Upper lobe of right lung (tissue), 1 donor: ENCODE measurements around the gene LUC7L. TPM values are rescaled to one million over a fixed set of nuclear protein-coding genes. Genes with fewer than 3 reads are reported as not detected.

Experiments used
- ATAC-seq: fragments of 200-7000 bp; cut with Tn5 transposase; one replicate; pipeline ENCODE4 v1.9.1; 2020; ENCODE audit warnings: mild to moderate bottlenecking, moderate library complexity
- DNase-seq: peaks from one replicate; pipeline ENCODE4 v3.0.0-alpha.2; 2020
- H3K27ac ChIP-seq: fragments of 200-600 bp; one replicate; pipeline ENCODE4 v1.8.0; 2022
- H3K27me3 ChIP-seq: fragments of 200-600 bp; one replicate; pipeline ENCODE4 v1.8.0; 2022; ENCODE audit warnings: mild to moderate bottlenecking
- H3K36me3 ChIP-seq: fragments of 200-600 bp; one replicate; pipeline ENCODE4 v1.8.0; 2022
- H3K4me1 ChIP-seq: fragments of 200-600 bp; one replicate; pipeline ENCODE4 v1.8.0; 2022
- H3K4me3 ChIP-seq: fragments of 200-600 bp; one replicate; pipeline ENCODE4 v1.8.0; 2022; ENCODE audit warnings: mild to moderate bottlenecking
- H3K9me3 ChIP-seq: fragments of 200-600 bp; one replicate; pipeline ENCODE4 v1.8.0; 2022
- CTCF ChIP-seq: fragments of 200-600 bp; IDR thresholded peaks from one replicate; pipeline ENCODE4 v1.8.0; 2022; ENCODE audit warnings: antibody characterized with exemption
- intact Hi-C: fragments of 100-400 bp; cut with DNase I; formaldehyde crosslinking; loops from one replicate; pipeline ENCODE4 v1.11.0; 2022
- total RNA-seq: library from RNA; stranded (reverse); fragmentation: NEBNext Ultra II Directional; extraction: Animal tissue kit (Norgen Biotek cat#: 25700); gene quantifications from one replicate; pipeline ENCODE4 v1.2.1, GENCODE V29; 2021
- donor health status: DM: no; HTN: yes; CAD: no; lungs with severe emphysema.

The LUC7L gene
- total RNA-seq, 1 donor from 2014 or later = 78.8 TPM

DNA sequence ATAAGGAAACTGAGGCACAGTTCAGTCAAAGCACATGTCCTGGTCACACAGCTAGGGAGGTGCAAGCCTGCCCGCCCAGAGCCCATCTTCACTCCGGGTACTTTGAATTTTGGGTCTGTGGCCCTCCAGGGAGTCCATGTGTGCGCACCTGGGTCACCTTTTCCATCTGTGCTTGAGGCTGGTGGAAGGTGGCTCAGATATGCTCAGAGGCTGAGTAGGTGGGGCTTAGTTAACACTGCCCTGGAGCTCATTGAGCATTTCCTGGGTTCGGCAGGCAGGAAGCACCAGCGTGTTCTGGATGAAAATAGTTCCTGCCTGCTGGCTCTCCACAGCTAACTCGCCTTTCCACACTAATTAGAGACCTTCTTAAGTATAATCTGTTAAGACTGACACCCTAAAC lies 24.6 kb upstream of the LUC7L start:
- Histone ChIP-seq H3K36me3 (peaks cover 29% of the 10 kb centered on the region), H3K27me3 (no peaks in the 10 kb centered on the region), H3K4me1 (no peaks in the 10 kb centered on the region), H3K27ac (no peak overlapping the region), H3K4me3 (no peak overlapping the region), H3K9me3 (no peaks in the 10 kb centered on the region)
- ATAC-seq (no peak), DNase-seq (no peak)
- intact Hi-C loops = no loop called here
- no peak for TF ChIP-seq CTCF

DNA sequence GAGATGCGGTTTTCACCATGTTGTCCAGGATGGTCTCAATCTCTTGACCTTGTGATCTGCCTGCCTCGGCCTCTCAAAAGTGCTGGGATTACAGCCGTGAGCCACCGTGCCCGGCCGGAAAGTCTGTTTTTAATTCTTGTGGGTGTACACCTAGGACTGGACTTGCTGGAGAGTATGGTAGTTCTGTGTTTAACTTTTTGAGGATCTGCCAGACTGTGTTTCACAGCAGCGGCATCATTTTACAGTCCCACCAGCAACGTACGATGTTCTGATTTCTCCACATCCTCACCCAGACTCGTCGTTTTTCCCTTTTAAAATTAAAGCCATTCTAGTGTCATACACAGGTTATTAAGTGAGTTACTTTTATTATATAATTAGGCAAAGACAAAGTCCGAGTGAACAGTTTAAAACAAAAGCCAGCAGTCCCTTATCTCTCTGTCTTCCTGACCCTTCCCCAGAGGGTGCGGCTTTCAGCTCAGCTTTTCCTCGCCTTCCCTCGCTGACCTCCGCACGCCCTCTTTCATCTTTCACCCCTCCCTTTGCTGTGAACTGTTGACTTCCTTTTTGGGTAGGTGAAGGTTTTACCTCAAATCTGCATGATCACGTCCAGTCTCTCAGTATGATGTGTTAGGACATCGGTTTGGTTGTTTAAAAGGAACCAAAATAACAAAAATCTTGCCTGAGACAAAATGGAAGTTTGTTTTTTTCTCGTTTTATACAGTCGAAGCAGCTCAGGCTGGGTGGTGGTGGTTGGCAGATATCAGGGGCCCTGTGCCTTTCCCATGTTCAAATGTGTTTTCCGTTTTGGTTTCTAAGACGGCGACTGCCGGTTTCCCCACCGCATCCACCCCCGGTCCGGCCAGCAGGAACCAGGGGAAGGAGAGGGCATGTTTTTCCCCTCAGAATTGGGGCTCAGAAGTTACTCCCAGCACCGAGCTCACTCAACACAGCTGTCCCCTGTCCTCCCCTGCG lies 23.4 kb upstream of the LUC7L start:
- Histone ChIP-seq H3K9me3 (no peaks in the 10 kb centered on the region), H3K4me3 (peak overlapping the region; percentile 15), H3K4me1 (no peaks in the 10 kb centered on the region), H3K27ac (peak overlapping the region; percentile 42), H3K27me3 (no peaks in the 10 kb centered on the region), H3K36me3 (peaks cover 29% of the 10 kb centered on the region)
- ATAC-seq (no peak), DNase-seq (no peak)
- no peak for TF ChIP-seq CTCF
- intact Hi-C loops = no loop called here

- ATAC-seq = no peak
- Histone ChIP-seq H3K4me3 (no peak overlapping the region), H3K36me3 (peaks cover 19% of the 10 kb centered on the region), H3K27me3 (no peaks in the 10 kb centered on the region), H3K27ac (no peak overlapping the region), H3K9me3 (no peaks in the 10 kb centered on the region), H3K4me1 (no peaks in the 10 kb centered on the region)
- no peak for DNase-seq
- intact Hi-C loops = no loop called here
- no peak for TF ChIP-seq CTCF
These were observed 20.2 kb upstream of the LUC7L start for GRCh38 chr16:249431-249830.

- H3K4me3 ChIP-seq = no peak overlapping the region
- DNase-seq (no peak), ATAC-seq (no peak)
These were observed 17.8 kb upstream of the LUC7L start for GRCh38 chr16:247027-247426.

GRCh38 chr16:245105-245504 lies 15.9 kb upstream of the LUC7L start:
- ATAC-seq (no peak), DNase-seq (no peak)
- H3K4me3 ChIP-seq = no peak overlapping the region
- H3K27me3 ChIP-seq = no peaks in the 10 kb centered on the region
- no peak for TF ChIP-seq CTCF
- H3K9me3 ChIP-seq = no peaks in the 10 kb centered on the region
- intact Hi-C loops = no loop called here
- H3K27ac ChIP-seq = no peak overlapping the region
- H3K36me3 ChIP-seq = peaks cover 7% of the 10 kb centered on the region
- peaks cover 5% of the 10 kb centered on the region for H3K4me1 ChIP-seq

More at GRCh38 chr16:247027-247426, 17.8 kb upstream of the LUC7L start:
- TF ChIP-seq CTCF = no peak
- H3K27ac ChIP-seq = no peak overlapping the region
- H3K4me1 ChIP-seq = no peaks in the 10 kb centered on the region
- no peaks in the 10 kb centered on the region for H3K9me3 ChIP-seq
- peaks cover 18% of the 10 kb centered on the region for H3K36me3 ChIP-seq
- intact Hi-C loops = no loop called here
- H3K27me3 ChIP-seq = no peaks in the 10 kb centered on the region
